Activated CD8-positive, alpha-beta memory T cell treated with anti-CD3 and anti-CD28 coated beads, Interleukin-2, amount 50 U/mL, for 1 hour (primary cell): Measurements from ENCODE around the gene OSBPL1A.

Source experiments
- DNase-seq: peaks from one replicate; pipeline ENCODE4 v3.0.0-alpha.2; 2020; ENCODE audit errors: extremely low read depth

Gene OSBPL1A

GRCh38 chr18:24341361-24341760, 56.3 kb downstream of the OSBPL1A start:
- no peak for DNase-seq

- no peak for DNase-seq
Measured at GRCh38 chr18:24333084-24333483, 64.5 kb downstream of the OSBPL1A start.

GRCh38 chr18:24326211-24326610, 71.4 kb downstream of the OSBPL1A start:
- DNase-seq: no peak

GRCh38 chr18:24322584-24323136, 75.0 kb downstream of the OSBPL1A start:
- no peak for DNase-seq

GRCh38 chr18:24321071-24321470, 76.6 kb downstream of the OSBPL1A start:
- DNase-seq: no peak

GRCh38 chr18:24319757-24320156, 77.9 kb downstream of the OSBPL1A start:
- DNase-seq: no peak

GRCh38 chr18:24317370-24317769, 80.3 kb downstream of the OSBPL1A start:
- DNase-seq: no peak

GRCh38 chr18:24315170-24315569, 82.5 kb downstream of the OSBPL1A start:
- no peak for DNase-seq

GRCh38 chr18:24306201-24306600, 91.4 kb downstream of the OSBPL1A start:
- no peak for DNase-seq

- no peak for DNase-seq
Measured at GRCh38 chr18:24300703-24301102, 96.9 kb downstream of the OSBPL1A start.

- no peak for DNase-seq
Measured at GRCh38 chr18:24296276-24296675, 101.3 kb downstream of the OSBPL1A start.

- DNase-seq: no peak
Measured at GRCh38 chr18:24293254-24293653, 104.4 kb downstream of the OSBPL1A start.

GRCh38 chr18:24278591-24278990, 119.0 kb downstream of the OSBPL1A start:
- DNase-seq: no peak

GRCh38 chr18:24277516-24278195, 120.0 kb downstream of the OSBPL1A start:
- DNase-seq: no peak

GRCh38 chr18:24276994-24277393, 120.6 kb downstream of the OSBPL1A start:
- DNase-seq: no peak

- DNase-seq: no peak
Measured at GRCh38 chr18:24274837-24275236, 122.8 kb downstream of the OSBPL1A start.

GRCh38 chr18:24273596-24273995, 124.0 kb downstream of the OSBPL1A start:
- no peak for DNase-seq

GRCh38 chr18:24272229-24272525, 125.4 kb downstream of the OSBPL1A start:
- DNase-seq: no peak

GRCh38 chr18:24271381-24272228, 126.0 kb downstream of the OSBPL1A start:
- DNase-seq: no peak

- no peak for DNase-seq
Measured at GRCh38 chr18:24270937-24271380, 126.7 kb downstream of the OSBPL1A start.

GRCh38 chr18:24270358-24270936, 127.2 kb downstream of the OSBPL1A start:
- DNase-seq: no peak

- DNase-seq: no peak
Measured at GRCh38 chr18:24268784-24269550, 128.7 kb downstream of the OSBPL1A start.
